Astrocyte (in vitro differentiated cells and primary cell): ENCODE data around the gene BACH2. TPM values are rescaled to one million over a fixed set of nuclear protein-coding genes. Genes with fewer than 3 reads are reported as not detected.

Experiments used
- DNase-seq: peaks from one replicate; pipeline ENCODE4 v3.0.0-alpha.2; 2010; ENCODE audit warnings: low read depth
- FAIRE-seq: peaks from 2 replicates; lab custom pipeline; 2011; peaks lifted over from hg19 to GRCh38; lab: Jason Lieb, UNC
- H2AFZ ChIP-seq: 2 replicates; pipeline ENCODE4 v1.6.0; 2012; ENCODE audit warnings: low read depth, low read length, inconsistent platforms
- H3K27ac ChIP-seq: 2 replicates; pipeline ENCODE4 v1.5.1; 2011; ENCODE audit warnings: low read depth, low read length, inconsistent platforms
- H3K27me3 ChIP-seq: 2 replicates; pipeline ENCODE4 v1.6.0; 2011; ENCODE audit warnings: low read length, inconsistent platforms; ENCODE audit not compliant: insufficient read depth
- H3K36me3 ChIP-seq: 2 replicates; pipeline ENCODE4 v1.5.1; 2011; ENCODE audit warnings: low read length, inconsistent platforms; ENCODE audit not compliant: insufficient read depth
- H3K4me1 ChIP-seq: 2 replicates; pipeline ENCODE4 v1.5.1; 2011; ENCODE audit warnings: low read length, inconsistent platforms; ENCODE audit not compliant: insufficient read depth
- H3K4me2 ChIP-seq: 2 replicates; pipeline ENCODE4 v1.6.0; 2012; ENCODE audit warnings: low read length, inconsistent platforms
- H3K4me3 ChIP-seq: 2 replicates; pipeline ENCODE4 v1.5.1; 2011; ENCODE audit warnings: low read depth, mild to moderate bottlenecking, low read length, inconsistent platforms; ENCODE audit not compliant: insufficient read depth
- H3K79me2 ChIP-seq: 2 replicates; pipeline ENCODE4 v1.6.0; 2012; ENCODE audit warnings: mild to moderate bottlenecking, low read length, inconsistent platforms; ENCODE audit not compliant: insufficient read depth
- H3K9ac ChIP-seq: 2 replicates; pipeline ENCODE4 v1.6.0; 2012; ENCODE audit warnings: mild to moderate bottlenecking, low read length, inconsistent platforms
- H3K9me3 ChIP-seq: 2 replicates; pipeline ENCODE4 v1.5.1; 2012; ENCODE audit warnings: low read depth, mild to moderate bottlenecking, low read length, inconsistent platforms; ENCODE audit not compliant: insufficient read depth
- H4K20me1 ChIP-seq: 2 replicates; pipeline ENCODE4 v1.6.0; 2012; ENCODE audit warnings: low read length, inconsistent platforms; ENCODE audit not compliant: insufficient read depth
- H3K27ac Mint-ChIP-seq: one replicate; pipeline ENCODE4 v1.8.0; 2021; ENCODE audit warnings: mild to moderate bottlenecking, mixed read lengths; ENCODE audit not compliant: unreplicated experiment
- H3K27me3 Mint-ChIP-seq: one replicate; pipeline ENCODE4 v1.8.0; 2021; ENCODE audit warnings: low read depth, mixed read lengths; ENCODE audit not compliant: unreplicated experiment
- H3K36me3 Mint-ChIP-seq: one replicate; pipeline ENCODE4 v1.8.0; 2021; ENCODE audit warnings: low read depth, mixed read lengths; ENCODE audit not compliant: unreplicated experiment
- H3K4me1 Mint-ChIP-seq: one replicate; pipeline ENCODE4 v1.8.0; 2021; ENCODE audit warnings: low read depth, mixed read lengths; ENCODE audit not compliant: unreplicated experiment
- H3K4me3 Mint-ChIP-seq: one replicate; pipeline ENCODE4 v1.8.0; 2021; ENCODE audit warnings: mild to moderate bottlenecking, moderate library complexity, mixed read lengths; ENCODE audit not compliant: unreplicated experiment
- H3K9me3 Mint-ChIP-seq: one replicate; pipeline ENCODE4 v1.8.0; 2021; ENCODE audit warnings: mild to moderate bottlenecking, mixed read lengths; ENCODE audit not compliant: unreplicated experiment
- EZH2 ChIP-seq: IDR thresholded peaks from 2 replicates; pipeline ENCODE4 v1.6.1; 2012; ENCODE audit warnings: mild to moderate bottlenecking, low read length, inconsistent platforms; ENCODE audit not compliant: insufficient read depth
- total RNA-seq: library from RNA; stranded (reverse); gene quantifications from 2 replicates; pipeline ENCODE4 v1.2.1, GENCODE V29; 2021
- TF ChIP-seq, protein P1 (sequence below): IDR thresholded peaks from 2 replicates; pipeline ENCODE4 v1.5.1; 2011; ENCODE audit warnings: low read depth, mild to moderate bottlenecking, inconsistent platforms, low read length, moderate library complexity; ENCODE audit not compliant: insufficient read depth

BACH2 gene
- total RNA-seq, 1 donor from 2014 or later, result 17.5 TPM

DNA sequence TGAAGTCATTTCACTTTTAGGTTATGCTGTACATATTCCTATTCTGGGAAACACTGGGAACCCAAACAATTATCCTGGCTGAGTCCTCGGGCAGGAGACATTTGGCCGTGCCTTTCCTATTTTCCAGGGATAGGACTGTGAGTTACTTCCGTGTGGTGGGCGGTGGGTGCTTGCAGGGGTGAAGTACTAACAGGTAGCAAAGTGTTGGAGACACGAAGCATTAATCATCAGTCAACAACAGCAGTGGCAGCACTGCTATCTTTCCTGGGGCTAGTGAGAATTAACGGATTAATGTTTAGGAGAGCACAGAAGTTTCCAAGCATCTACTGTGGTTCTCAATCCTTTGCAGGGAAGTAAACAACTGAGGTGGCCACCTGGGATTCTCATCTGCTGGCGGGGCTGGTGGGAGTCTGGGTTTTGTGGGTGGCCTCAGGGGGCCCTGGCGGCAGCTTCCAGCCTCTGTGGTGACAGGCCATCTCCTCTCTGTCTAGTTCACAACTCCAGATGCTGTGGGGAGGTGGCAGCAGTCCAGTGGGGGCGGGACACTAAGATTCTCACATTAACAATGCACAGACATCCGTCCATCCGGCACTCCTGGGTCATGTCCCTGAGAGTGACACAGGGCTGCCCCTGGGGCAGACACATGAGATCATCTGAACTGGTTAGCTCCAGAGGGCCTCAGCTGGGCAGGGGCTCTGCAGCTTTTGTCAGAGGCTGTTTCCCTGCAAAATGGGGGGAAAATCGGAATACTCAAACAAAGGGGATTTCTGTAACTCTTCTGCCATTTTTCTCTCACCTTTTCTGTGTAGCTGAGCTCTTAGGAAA is 311.5 kb downstream of the BACH2 start:
- peak overlapping the region; percentile 99 for H3K27ac Mint-ChIP-seq
- Histone ChIP-seq H4K20me1 (no peaks in the 10 kb centered on the region), H3K9me3 (no peaks in the 10 kb centered on the region), H3K4me1 (peaks cover 33% of the 10 kb centered on the region), H3K27ac (peak overlapping the region; percentile 91), H3K4me3 (no peak overlapping the region), H3K36me3 (no peaks in the 10 kb centered on the region), H3K9ac (peak overlapping the region; percentile 83), H3K27me3 (no peaks in the 10 kb centered on the region), H3K79me2 (no peaks in the 10 kb centered on the region), H3K4me2 (peak overlapping the region; percentile 77), H2AFZ (no peak overlapping the region)
- peaks cover 49% of the 10 kb centered on the region for H3K4me1 Mint-ChIP-seq
- DNase-seq (peak; percentile 77), FAIRE-seq (no peak)
- no peaks in the 10 kb centered on the region for H3K27me3 Mint-ChIP-seq
- H3K36me3 Mint-ChIP-seq, result no peaks in the 10 kb centered on the region
- H3K9me3 Mint-ChIP-seq, result no peaks in the 10 kb centered on the region
- TF ChIP-seq, protein P1, sequence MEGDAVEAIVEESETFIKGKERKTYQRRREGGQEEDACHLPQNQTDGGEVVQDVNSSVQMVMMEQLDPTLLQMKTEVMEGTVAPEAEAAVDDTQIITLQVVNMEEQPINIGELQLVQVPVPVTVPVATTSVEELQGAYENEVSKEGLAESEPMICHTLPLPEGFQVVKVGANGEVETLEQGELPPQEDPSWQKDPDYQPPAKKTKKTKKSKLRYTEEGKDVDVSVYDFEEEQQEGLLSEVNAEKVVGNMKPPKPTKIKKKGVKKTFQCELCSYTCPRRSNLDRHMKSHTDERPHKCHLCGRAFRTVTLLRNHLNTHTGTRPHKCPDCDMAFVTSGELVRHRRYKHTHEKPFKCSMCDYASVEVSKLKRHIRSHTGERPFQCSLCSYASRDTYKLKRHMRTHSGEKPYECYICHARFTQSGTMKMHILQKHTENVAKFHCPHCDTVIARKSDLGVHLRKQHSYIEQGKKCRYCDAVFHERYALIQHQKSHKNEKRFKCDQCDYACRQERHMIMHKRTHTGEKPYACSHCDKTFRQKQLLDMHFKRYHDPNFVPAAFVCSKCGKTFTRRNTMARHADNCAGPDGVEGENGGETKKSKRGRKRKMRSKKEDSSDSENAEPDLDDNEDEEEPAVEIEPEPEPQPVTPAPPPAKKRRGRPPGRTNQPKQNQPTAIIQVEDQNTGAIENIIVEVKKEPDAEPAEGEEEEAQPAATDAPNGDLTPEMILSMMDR, result no peak
- no peak for TF ChIP-seq EZH2
- no peak overlapping the region for H3K4me3 Mint-ChIP-seq

DNA sequence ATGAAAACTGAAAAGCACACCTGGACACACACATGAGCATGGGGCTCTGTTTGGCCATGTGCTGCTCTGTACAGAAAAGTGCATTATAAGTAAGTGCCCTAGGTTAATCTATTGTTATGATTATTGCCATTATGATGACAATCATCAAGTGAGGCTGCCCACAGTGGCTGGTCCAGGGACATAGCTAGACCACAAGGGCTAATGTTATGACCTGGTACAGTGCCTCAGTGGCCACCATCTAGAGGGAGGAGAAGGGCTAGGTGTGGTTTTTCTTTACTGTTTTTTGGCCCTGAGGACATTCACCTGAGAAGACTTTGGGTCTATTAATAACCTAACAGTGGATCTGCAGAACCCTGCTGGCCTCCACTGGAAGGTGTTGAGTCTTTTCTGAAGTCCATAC is 316.3 kb downstream of the BACH2 start:
- no peaks in the 10 kb centered on the region for H3K79me2 ChIP-seq
- no peak overlapping the region for H3K27ac ChIP-seq
- H3K27ac Mint-ChIP-seq, result no peak overlapping the region
- H3K36me3 ChIP-seq, result no peaks in the 10 kb centered on the region
- DNase-seq (no peak), FAIRE-seq (no peak)
- H2AFZ ChIP-seq, result no peak overlapping the region
- H3K9me3 Mint-ChIP-seq, result no peaks in the 10 kb centered on the region
- no peak overlapping the region for H3K4me3 Mint-ChIP-seq
- peaks cover 3% of the 10 kb centered on the region for H3K27me3 ChIP-seq
- TF ChIP-seq, protein P1, result no peak
- no peak for TF ChIP-seq EZH2
- H3K36me3 Mint-ChIP-seq, result no peaks in the 10 kb centered on the region
- H3K4me2 ChIP-seq, result no peak overlapping the region
- no peak overlapping the region for H3K4me3 ChIP-seq
- H3K4me1 Mint-ChIP-seq, result peaks cover 8% of the 10 kb centered on the region
- no peaks in the 10 kb centered on the region for H3K9me3 ChIP-seq
- no peaks in the 10 kb centered on the region for H3K27me3 Mint-ChIP-seq
- no peak overlapping the region for H3K9ac ChIP-seq
- H4K20me1 ChIP-seq, result no peaks in the 10 kb centered on the region
- peaks cover 13% of the 10 kb centered on the region for H3K4me1 ChIP-seq

DNA sequence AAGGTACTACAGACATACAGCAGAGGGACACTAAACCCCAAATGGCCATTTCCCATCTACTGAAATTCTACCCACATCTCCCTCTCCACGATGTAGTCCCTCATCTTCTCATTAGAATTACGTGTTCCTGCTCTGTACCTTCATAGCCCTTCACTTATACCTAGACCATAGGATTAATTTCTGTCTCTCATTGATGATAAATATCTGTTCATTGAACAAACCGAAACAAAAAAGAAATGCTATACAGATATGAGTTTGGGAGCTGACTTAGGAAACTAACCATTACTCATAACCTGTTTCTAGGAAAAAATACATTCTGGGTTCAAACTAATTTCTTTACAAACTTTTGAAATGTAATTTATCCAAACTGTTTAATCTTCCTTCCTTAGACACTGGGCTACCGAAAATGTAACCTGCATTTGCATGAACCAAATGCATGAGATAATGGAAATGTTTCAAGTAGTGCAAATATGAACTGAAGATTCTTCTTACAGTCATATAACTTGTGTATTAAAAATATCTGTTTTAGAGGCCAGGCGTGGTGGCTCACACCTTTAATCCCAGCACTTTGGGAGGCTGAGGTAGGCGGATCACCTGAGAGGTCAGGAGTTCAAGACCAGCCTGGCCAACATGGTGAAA is 317.0 kb downstream of the BACH2 start:
- no peaks in the 10 kb centered on the region for H3K9me3 Mint-ChIP-seq
- Histone ChIP-seq H3K36me3 (no peaks in the 10 kb centered on the region), H3K4me2 (no peak overlapping the region), H2AFZ (no peak overlapping the region), H3K79me2 (no peaks in the 10 kb centered on the region), H4K20me1 (no peaks in the 10 kb centered on the region), H3K27ac (no peak overlapping the region), H3K9me3 (no peaks in the 10 kb centered on the region), H3K9ac (no peak overlapping the region), H3K4me1 (peaks cover 6% of the 10 kb centered on the region), H3K4me3 (no peak overlapping the region), H3K27me3 (peaks cover 3% of the 10 kb centered on the region)
- no peak overlapping the region for H3K4me3 Mint-ChIP-seq
- TF ChIP-seq, protein P1, result no peak
- TF ChIP-seq EZH2, result no peak
- H3K36me3 Mint-ChIP-seq, result no peaks in the 10 kb centered on the region
- DNase-seq (no peak), FAIRE-seq (no peak)
- no peak overlapping the region for H3K27ac Mint-ChIP-seq
- H3K4me1 Mint-ChIP-seq, result peaks cover 2% of the 10 kb centered on the region
- no peaks in the 10 kb centered on the region for H3K27me3 Mint-ChIP-seq
